GOT3 (cell line): ENCODE measurements around the gene SIDT1.
"Not testable (repeated sequence)": the region's sequence is repeated elsewhere in the genome, so short reads cannot be mapped to it uniquely, and the experiment has no call there.

ENCODE experiments used
- DNase-seq: peaks from one replicate; lab custom pipeline; 2025; ENCODE audit warnings: mixed read lengths; lab: John Stamatoyannopoulos, UW

The SIDT1 gene

DNA sequence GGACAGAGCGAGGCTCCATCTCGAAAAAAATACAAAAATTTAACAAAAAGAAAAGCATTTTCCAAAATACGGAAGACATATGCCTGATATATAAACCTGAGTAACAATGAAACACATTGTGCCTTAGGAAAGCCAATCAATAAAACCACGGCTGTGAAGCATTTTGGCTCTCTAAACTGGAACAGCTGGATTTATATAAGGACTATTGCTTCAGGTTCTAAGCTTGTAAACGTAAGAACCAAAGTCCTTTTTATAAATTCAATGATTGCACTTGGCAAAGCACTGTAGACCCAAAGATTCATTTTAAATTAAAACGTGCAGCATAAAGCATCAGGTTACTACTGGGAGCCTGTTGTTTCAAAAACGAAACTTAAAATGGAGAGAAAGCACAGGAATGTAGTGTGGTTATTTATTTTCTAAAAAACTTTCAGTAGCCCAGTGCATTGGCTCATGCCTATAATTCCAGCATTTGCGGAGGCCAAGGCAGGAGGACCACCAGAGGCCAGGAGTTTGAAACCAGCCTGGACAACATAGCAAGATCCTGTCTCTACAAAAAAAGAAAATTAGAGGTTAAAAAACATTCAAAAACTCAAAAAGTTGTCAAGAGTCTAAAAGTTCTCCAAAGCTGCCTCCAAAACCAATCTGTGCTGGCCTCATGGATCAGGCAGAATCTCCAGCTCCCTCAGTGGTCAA, 102.6 kb downstream of the SIDT1 start:
- DNase-seq, result no peak

DNA sequence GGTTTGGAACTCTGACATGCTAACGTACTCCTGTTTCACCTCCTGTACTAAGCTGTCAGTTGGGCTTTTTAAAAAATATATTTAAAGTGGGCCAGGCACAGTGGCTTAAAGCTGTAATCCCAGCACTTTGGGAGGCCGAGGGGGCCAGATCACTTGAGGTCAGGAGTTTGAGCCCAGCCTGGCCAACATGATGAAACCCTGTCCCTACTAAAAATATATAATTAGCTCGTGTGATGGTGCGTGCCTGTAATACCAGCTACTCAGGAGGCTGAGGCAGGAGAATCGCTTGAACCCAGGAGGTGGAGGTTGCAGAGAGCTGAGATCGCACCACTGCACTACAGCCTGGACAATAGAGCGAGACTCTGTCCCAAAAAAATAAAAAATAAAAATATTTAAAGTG, 103.7 kb downstream of the SIDT1 start:
- not testable (repeated sequence) for DNase-seq

GRCh38 chr3:113637756-113638155, 105.4 kb downstream of the SIDT1 start:
- DNase-seq, result no peak

DNA sequence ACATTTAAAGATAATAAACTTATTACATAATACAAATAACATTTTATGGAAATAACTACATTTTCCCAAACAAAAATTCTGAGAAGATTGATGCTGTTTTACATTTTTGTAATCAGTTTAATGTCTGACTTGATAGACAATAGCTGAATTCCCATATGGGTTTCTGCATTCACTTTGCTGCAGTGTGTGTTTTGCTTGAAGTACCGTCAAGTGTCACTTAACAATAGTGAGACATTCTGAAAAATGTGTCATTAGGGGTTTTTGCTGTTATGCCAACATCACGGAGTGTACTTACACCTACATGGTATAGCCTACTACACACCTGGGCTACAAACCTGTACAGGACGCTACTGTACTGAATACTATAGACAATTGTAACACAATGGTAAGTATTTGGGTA, 106.6 kb downstream of the SIDT1 start:
- DNase-seq, result no peak

- no peak for DNase-seq
These were observed 111.2 kb downstream of the SIDT1 start for GRCh38 chr3:113643583-113643982.

- DNase-seq, result no peak
These were observed 116.2 kb downstream of the SIDT1 start for GRCh38 chr3:113648524-113648923.

GRCh38 chr3:113649174-113649845, 117.0 kb downstream of the SIDT1 start:
- no peak for DNase-seq

GRCh38 chr3:113654310-113654709, 122.0 kb downstream of the SIDT1 start:
- DNase-seq, result no peak

DNA sequence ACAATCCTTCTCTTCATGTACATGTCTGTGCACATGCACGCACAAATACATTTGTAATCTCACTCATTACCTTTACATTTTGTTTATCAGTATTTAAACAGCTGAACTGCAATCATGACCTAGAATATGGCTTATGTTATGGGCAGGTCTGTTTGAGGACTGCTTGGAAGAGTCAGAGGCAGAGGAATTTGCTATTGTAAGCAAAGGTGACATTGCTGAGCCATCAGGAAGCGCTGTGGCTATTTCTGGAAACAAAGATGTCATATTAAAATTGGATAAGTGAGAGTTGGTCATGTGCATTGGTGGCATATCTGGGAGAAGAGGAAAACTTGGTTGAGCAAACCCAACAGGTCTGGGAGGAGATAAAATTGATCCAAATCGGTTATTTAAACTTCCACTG, 122.5 kb downstream of the SIDT1 start:
- no peak for DNase-seq

DNA sequence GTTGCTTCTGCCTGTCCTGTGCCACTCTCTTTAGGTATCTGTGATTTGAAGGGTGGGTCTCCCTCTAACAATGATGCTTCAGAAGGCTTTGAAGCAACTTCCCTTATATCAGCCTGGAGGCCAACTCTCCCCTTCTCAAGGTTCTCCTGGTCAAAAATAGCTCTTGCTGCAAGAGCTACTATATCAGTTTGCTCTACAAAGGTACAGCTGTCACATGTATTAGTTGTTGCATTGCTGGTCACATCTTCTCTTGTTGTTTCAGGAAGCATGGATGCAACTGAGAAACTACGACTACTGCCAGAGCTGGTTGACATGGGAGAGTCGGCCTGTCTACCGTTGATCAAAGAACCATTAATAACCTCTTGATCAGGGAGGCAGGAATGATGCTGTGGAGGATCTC, 125.8 kb downstream of the SIDT1 start:
- no peak for DNase-seq

GRCh38 chr3:113659101-113659541, 126.8 kb downstream of the SIDT1 start:
- no peak for DNase-seq

DNA sequence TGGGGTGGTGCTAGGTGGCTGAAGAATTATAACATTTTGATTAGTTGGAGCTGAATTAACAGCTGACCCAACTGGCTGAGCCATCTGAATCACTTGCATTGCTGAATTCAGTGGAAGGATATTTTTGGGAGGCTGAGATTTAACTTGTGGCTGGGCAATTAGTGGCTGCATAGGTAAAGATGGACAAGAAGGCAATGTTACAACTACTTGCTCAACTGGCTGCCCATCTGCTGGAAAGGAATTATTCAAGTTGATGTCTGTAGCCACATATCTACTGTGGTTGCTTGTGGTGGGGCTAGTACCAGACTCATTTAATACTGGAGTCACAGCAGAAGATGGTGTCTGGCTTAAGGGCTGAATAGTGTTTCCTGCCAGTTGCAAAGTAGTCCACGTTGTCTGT, 127.6 kb downstream of the SIDT1 start:
- no peak for DNase-seq

- no peak for DNase-seq
These were observed 128.1 kb downstream of the SIDT1 start for GRCh38 chr3:113660458-113660857.

- DNase-seq, result no peak
These were observed 128.5 kb downstream of the SIDT1 start for GRCh38 chr3:113660896-113661295.

DNA sequence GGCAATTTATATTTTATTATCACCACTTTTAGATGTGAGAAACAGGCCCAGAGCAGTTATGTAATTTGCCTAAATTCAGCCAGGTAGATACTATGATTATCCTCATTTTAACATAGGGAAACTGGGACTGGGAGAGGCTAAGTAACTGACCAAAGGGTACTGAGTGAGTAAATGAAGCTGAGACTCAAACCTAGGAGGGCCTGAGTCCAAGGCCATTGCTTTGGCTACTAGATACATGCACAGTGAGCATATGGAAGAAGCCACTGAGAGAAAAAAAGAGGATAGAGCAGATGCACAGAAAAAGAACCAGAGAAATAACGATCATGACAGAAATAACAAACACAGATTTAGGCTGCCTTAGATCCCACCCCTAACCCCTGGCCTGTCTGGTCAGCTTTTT, 130.5 kb downstream of the SIDT1 start:
- no peak for DNase-seq

DNA sequence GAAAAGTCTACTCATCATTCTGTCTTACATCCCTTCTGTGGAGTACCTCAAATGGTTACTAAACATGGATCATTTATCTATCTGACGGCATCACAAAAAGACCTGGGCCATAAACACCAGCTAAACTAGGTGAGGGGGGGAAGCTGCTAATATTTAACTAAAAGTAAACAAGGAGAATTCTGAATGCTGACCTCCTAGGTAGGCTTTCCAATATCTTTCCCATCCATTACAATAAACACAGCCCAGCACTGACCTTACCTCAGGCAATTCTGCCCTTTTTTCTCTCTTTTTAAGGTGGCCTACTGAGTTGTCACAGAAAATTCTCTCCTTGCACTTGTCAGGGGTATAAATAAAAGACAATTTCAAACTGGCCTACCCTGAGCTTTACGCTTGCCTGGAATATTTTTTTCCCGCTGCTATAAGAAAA, 131.0 kb downstream of the SIDT1 start:
- DNase-seq, result no peak

GRCh38 chr3:113663761-113664160, 131.4 kb downstream of the SIDT1 start:
- no peak for DNase-seq

- DNase-seq, result no peak
These were observed 132.3 kb downstream of the SIDT1 start for GRCh38 chr3:113664523-113665094.

- DNase-seq, result no peak
These were observed 135.7 kb downstream of the SIDT1 start for GRCh38 chr3:113668015-113668414.

DNA sequence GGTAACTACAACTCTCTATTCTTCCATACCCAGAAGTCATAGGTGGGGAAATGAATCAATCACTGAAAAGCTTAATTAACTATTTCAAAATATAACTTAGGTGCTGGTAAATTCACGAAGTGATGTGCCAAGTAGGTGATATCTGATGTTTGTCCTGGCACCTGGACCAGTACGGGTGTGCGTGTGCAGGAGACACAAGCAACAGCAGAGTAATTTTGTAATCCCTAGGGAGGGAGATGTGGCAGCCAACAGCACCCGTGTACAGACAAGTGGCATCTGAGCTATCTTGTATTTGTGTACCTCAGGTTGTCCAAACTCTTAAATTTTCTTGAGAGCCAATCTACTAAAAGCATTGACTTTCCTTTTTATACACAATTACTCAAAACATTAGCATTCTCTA, 141.2 kb downstream of the SIDT1 start:
- DNase-seq, result no peak

DNA sequence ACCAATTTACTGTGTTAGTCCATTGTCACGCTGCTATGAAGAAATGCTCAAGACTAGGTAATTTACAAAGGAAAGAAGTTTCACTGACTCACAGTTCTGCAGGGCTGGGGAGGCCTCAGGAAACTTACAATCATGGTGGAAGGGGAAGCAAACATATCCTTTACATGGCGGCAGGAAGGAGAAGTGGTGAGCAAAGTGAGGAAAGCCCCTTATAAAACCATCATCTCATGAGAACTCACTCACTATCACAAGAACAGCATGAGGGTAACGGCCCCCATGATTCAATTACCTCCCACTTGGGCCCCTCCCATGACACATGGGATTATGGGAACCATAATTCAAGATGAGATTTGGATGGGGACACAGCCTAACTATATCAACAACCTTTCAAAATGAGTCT, 143.9 kb downstream of the SIDT1 start:
- DNase-seq, result no peak

DNA sequence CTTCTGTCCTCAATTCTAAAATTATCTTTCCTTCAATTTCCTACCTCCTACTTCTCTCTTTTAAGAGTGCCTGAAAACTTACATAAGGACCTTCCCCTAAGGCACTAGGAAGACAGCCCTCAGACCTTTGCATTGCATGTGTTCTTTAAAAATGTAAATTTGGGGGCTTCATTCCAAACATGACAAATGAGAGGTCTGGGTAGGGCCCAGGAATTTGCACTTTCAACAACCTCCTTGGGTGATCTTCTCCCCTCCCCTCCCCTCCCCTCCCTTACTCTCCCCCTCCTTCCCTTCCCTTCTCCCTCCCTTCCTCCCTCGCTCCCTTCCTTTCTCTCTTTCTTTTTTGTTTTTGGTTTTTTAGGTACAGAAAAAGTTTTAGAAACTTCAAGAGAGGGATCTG, 145.4 kb downstream of the SIDT1 start:
- no peak for DNase-seq

DNA sequence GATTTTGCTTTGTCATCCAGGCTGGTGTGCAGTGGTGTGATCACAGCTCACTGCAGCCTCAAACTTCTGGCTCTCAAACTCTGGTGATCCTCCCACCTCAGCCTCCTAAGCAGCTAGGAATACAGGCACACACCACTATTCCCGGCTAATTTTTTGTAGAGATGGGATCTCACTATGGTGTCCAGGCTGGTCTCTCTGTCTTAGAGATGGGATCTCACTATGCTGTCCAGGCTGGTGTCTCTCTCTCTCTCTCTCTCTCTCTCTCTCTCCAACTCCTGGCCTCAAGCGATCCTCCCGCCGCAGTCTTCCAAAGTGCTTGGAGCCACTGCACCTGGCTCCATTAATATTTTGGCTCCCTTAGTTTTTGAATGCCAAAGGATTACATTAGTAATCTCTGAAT, 146.4 kb downstream of the SIDT1 start:
- no peak for DNase-seq
